OCI-LY1 (cell line): ENCODE results near the gene GUCA1C.

ENCODE experiments used
- CTCF ChIP-seq: fragments of 200-600 bp; sonication (generic), shearing (Covaris generic); IDR thresholded peaks from 2 replicates; pipeline ENCODE4 v1.5.1; 2017; ENCODE audit warnings: mild to moderate bottlenecking, antibody characterized with exemption, low read length, moderate library complexity, mixed read lengths
- EZH2 ChIP-seq: fragments of 200-600 bp; sonication (generic), shearing (Covaris generic); IDR thresholded peaks from 2 replicates; pipeline ENCODE4 v1.8.0; 2017; ENCODE audit warnings: borderline replicate concordance, mixed run types, mild to moderate bottlenecking, antibody characterized with exemption, low read length, moderate library complexity, mixed read lengths

- TF ChIP-seq CTCF (no peak), EZH2 (no peak)
Observed at GRCh38 chr3:108894981-108895380, 58.7 kb downstream of the GUCA1C start.
